HG03196 (cell line): ENCODE measurements around the gene MDH1B.
"Not testable (repeated sequence)": the region's sequence is repeated elsewhere in the genome, so short reads cannot be mapped to it uniquely, and the experiment has no call there.

ENCODE experiments used
- ATAC-seq: cut with Tn5 transposase; IDR thresholded peaks from one replicate; pipeline ENCODE4 v1.9.1; 2021; ENCODE audit not compliant: unreplicated experiment

The MDH1B gene

GRCh38 chr2:206765242-206766056, at the start of gene MDH1B, which contains the start of gene FASTKD2:
TSS of gene MDH1B (minus strand) at chr2:206765328. CDS start at chr2:206765271, 57 bp downstream.
TSS of gene FASTKD2 (plus strand) at chr2:206765606. CDS start at chr2:206766694, 1,088 bp downstream.
- peak; percentile 95 for ATAC-seq

- no peak for ATAC-seq
These were observed 49.4 kb upstream of the MDH1B start for GRCh38 chr2:206814498-206814897.

GRCh38 chr2:206812471-206812870, 47.3 kb upstream of the MDH1B start:
- ATAC-seq = not testable (repeated sequence)

- ATAC-seq = not testable (repeated sequence)
These were observed 42.5 kb upstream of the MDH1B start for GRCh38 chr2:206807624-206808023.

- no peak for ATAC-seq
These were observed 40.9 kb upstream of the MDH1B start for GRCh38 chr2:206805887-206806607.

GRCh38 chr2:206804326-206804725, 39.2 kb upstream of the MDH1B start:
- no peak for ATAC-seq

GRCh38 chr2:206802654-206803514, 37.8 kb upstream of the MDH1B start:
- no peak for ATAC-seq

GRCh38 chr2:206801418-206802189, 36.5 kb upstream of the MDH1B start:
- no peak for ATAC-seq

GRCh38 chr2:206800506-206801417, 35.6 kb upstream of the MDH1B start:
- ATAC-seq = peak; percentile 43

- no peak for ATAC-seq
These were observed 34.0 kb upstream of the MDH1B start for GRCh38 chr2:206799083-206799482.

GRCh38 chr2:206798000-206798399, 32.9 kb upstream of the MDH1B start:
- peak; percentile 49 for ATAC-seq

GRCh38 chr2:206797376-206797775, 32.2 kb upstream of the MDH1B start:
- ATAC-seq = no peak

- ATAC-seq = no peak
These were observed 27.5 kb upstream of the MDH1B start for GRCh38 chr2:206792645-206793044.

GRCh38 chr2:206790311-206790935, 25.3 kb upstream of the MDH1B start:
- ATAC-seq = no peak

- no peak for ATAC-seq
These were observed 19.6 kb upstream of the MDH1B start for GRCh38 chr2:206784559-206785353.

- no peak for ATAC-seq
These were observed 18.6 kb upstream of the MDH1B start for GRCh38 chr2:206783718-206784117.

- no peak for ATAC-seq
These were observed 15.5 kb upstream of the MDH1B start for GRCh38 chr2:206780671-206781070.

- ATAC-seq = no peak
These were observed 11.3 kb upstream of the MDH1B start for GRCh38 chr2:206776432-206776831.
